GM19452 (cell line): Measurements from ENCODE around the gene PARP14.
A peak's percentile ranks its signal among the peaks of the same experiment; 100 is the strongest.
"Not testable (repeated sequence)": the region's sequence is repeated elsewhere in the genome, so short reads cannot be mapped to it uniquely, and the experiment has no call there.

Experiments
- ATAC-seq: cut with Tn5 transposase; IDR thresholded peaks from one replicate; pipeline ENCODE4 v1.9.1; 2021; ENCODE audit not compliant: unreplicated experiment

PARP14 gene

GRCh38 chr3:122680475-122681283, at the start of gene PARP14:
Gene PARP14, plus strand, starts transcription at chr3:122680839. Its CDS starts 45 bp downstream, at chr3:122680884.
- ATAC-seq, result peak; percentile 54

- no peak for ATAC-seq
Measured at GRCh38 chr3:122635789-122636188, 44.9 kb upstream of the PARP14 start.

GRCh38 chr3:122636697-122637096, 43.9 kb upstream of the PARP14 start:
- ATAC-seq, result no peak

GRCh38 chr3:122640437-122640999, 40.1 kb upstream of the PARP14 start:
- ATAC-seq, result no peak

- peak; percentile 80 for ATAC-seq
Measured at GRCh38 chr3:122642935-122643334, 37.7 kb upstream of the PARP14 start.

- ATAC-seq, result no peak
Measured at GRCh38 chr3:122646146-122646988, 34.3 kb upstream of the PARP14 start.

GRCh38 chr3:122651233-122651907, 29.3 kb upstream of the PARP14 start:
- ATAC-seq, result not testable (repeated sequence)

GRCh38 chr3:122651962-122652361, 28.7 kb upstream of the PARP14 start:
- not testable (repeated sequence) for ATAC-seq

- ATAC-seq, result not testable (repeated sequence)
Measured at GRCh38 chr3:122658336-122658735, 22.3 kb upstream of the PARP14 start.

- no peak for ATAC-seq
Measured at GRCh38 chr3:122660297-122660974, 20.2 kb upstream of the PARP14 start.

- no peak for ATAC-seq
Measured at GRCh38 chr3:122661633-122662032, 19.0 kb upstream of the PARP14 start.

- ATAC-seq, result no peak
Measured at GRCh38 chr3:122662505-122662904, 18.1 kb upstream of the PARP14 start.

- no peak for ATAC-seq
Measured at GRCh38 chr3:122665226-122665786, 15.3 kb upstream of the PARP14 start.

- ATAC-seq, result no peak
Measured at GRCh38 chr3:122665881-122666280, 14.8 kb upstream of the PARP14 start.

- peak; percentile 93 for ATAC-seq
Measured at GRCh38 chr3:122668930-122669730, 11.5 kb upstream of the PARP14 start.

GRCh38 chr3:122671553-122671952, 9.1 kb upstream of the PARP14 start:
- ATAC-seq, result no peak

- no peak for ATAC-seq
Measured at GRCh38 chr3:122674339-122674738, 6.3 kb upstream of the PARP14 start.

GRCh38 chr3:122676759-122677158, 3.9 kb upstream of the PARP14 start:
- ATAC-seq, result no peak

- ATAC-seq, result no peak
Measured at GRCh38 chr3:122677216-122677615, 3.4 kb upstream of the PARP14 start.
